H4 (cell line): ENCODE results near the gene PIGS. TPM values are rescaled to one million over a fixed set of nuclear protein-coding genes. Genes with fewer than 3 reads are reported as not detected.
A peak's percentile ranks its signal among the peaks of the same experiment; 100 is the strongest.
"Not testable (repeated sequence)": the region's sequence is repeated elsewhere in the genome, so short reads cannot be mapped to it uniquely, and the experiment has no call there.

Experiments
- DNase-seq: peaks from one replicate; pipeline ENCODE4 v3.0.0-alpha.2; 2015; ENCODE audit warnings: low spot score
- total RNA-seq: library from RNA; depleted of rRNA; stranded (reverse); fragments of >200 nt; shearing (Covaris generic); gene quantifications from 2 replicates; pipeline ENCODE4 v1.2.3, GENCODE V29; 2014

The PIGS gene
- total RNA-seq, 1 experiment from 2014 or later, result 74.4 TPM

GRCh38 chr17:28578246-28579195 is 7.2 kb upstream of the PIGS start:
- DNase-seq, result no peak

- no peak for DNase-seq
Measured at GRCh38 chr17:28577466-28577824, 6.1 kb upstream of the PIGS start.

GRCh38 chr17:28576758-28577465 is 5.6 kb upstream of the PIGS start, which contains the start of gene ALDOC:
ALDOC (minus strand) TSS chr17:28576895; CDS start chr17:28575532, 1,363 bp downstream.
- DNase-seq, result peak; percentile 34

GRCh38 chr17:28576016-28576415 is 4.7 kb upstream of the PIGS start:
- DNase-seq, result not testable (repeated sequence)

- no peak for DNase-seq
Measured at GRCh38 chr17:28575126-28575795, 3.9 kb upstream of the PIGS start.

- DNase-seq, result no peak
Measured at GRCh38 chr17:28574526-28574925, 3.2 kb upstream of the PIGS start.

GRCh38 chr17:28573966-28574480 is 2.7 kb upstream of the PIGS start:
- no peak for DNase-seq

- DNase-seq, result no peak
Measured at GRCh38 chr17:28573521-28573920, 2.2 kb upstream of the PIGS start.

GRCh38 chr17:28573040-28573380 is 1.7 kb upstream of the PIGS start:
- no peak for DNase-seq

- no peak for DNase-seq
Measured at GRCh38 chr17:28572259-28573039, 1.1 kb upstream of the PIGS start.

GRCh38 chr17:28570716-28571360 is 486 bp downstream of the PIGS start:
- DNase-seq, result no peak

GRCh38 chr17:28569446-28569845 is 1.9 kb downstream of the PIGS start:
- no peak for DNase-seq

GRCh38 chr17:28567604-28568003 is 3.7 kb downstream of the PIGS start:
- DNase-seq, result no peak

- DNase-seq, result no peak
Measured at GRCh38 chr17:28563475-28563874, 7.8 kb downstream of the PIGS start.

GRCh38 chr17:28555022-28555421 is 16.3 kb downstream of the PIGS start:
- no peak for DNase-seq

- no peak for DNase-seq
Measured at GRCh38 chr17:28554565-28554964, 16.8 kb downstream of the PIGS start.

- DNase-seq, result no peak
Measured at GRCh38 chr17:28553000-28553505, 18.3 kb downstream of the PIGS start.

- DNase-seq, result no peak
Measured at GRCh38 chr17:28552176-28552999, 18.9 kb downstream of the PIGS start, which contains the start of gene UNC119. UNC119 (minus strand) TSS chr17:28552624; CDS start chr17:28552557, 67 bp downstream.

GRCh38 chr17:28551421-28552175 is 19.7 kb downstream of the PIGS start:
- DNase-seq, result no peak
